Lower lobe of right lung (tissue), 2 donors: Measurements from ENCODE around the gene USPL1. TPM values are rescaled to one million over a fixed set of nuclear protein-coding genes. Genes with fewer than 3 reads are reported as not detected.
"Not testable (repeated sequence)": the region's sequence is repeated elsewhere in the genome, so short reads cannot be mapped to it uniquely, and the experiment has no call there.

ENCODE experiments used
- ATAC-seq, 2 donors: fragments of 200-7000 bp; cut with Tn5 transposase; one replicate each; pipeline ENCODE4 v1.9.1; 2020 to 2022; ENCODE audit warnings: mild to moderate bottlenecking in 2 of 2, moderate library complexity in 2 of 2
- DNase-seq: peaks from one replicate; pipeline ENCODE4 v3.0.0-alpha.2; 2020
- H3K27ac ChIP-seq: fragments of 200-600 bp; one replicate; pipeline ENCODE4 v1.8.0; 2022
- H3K27me3 ChIP-seq: fragments of 200-600 bp; one replicate; pipeline ENCODE4 v1.8.0; 2022; ENCODE audit warnings: low read depth
- H3K36me3 ChIP-seq: fragments of 200-600 bp; one replicate; pipeline ENCODE4 v1.8.0; 2022; ENCODE audit warnings: mild to moderate bottlenecking
- H3K4me1 ChIP-seq: fragments of 200-600 bp; one replicate; pipeline ENCODE4 v1.8.0; 2022
- H3K4me3 ChIP-seq: fragments of 200-600 bp; one replicate; pipeline ENCODE4 v1.8.0; 2022; ENCODE audit warnings: mild to moderate bottlenecking
- H3K9me3 ChIP-seq: fragments of 200-600 bp; one replicate; pipeline ENCODE4 v1.8.0; 2022
- CTCF ChIP-seq: fragments of 200-600 bp; IDR thresholded peaks from one replicate; pipeline ENCODE4 v1.8.0; 2022; ENCODE audit warnings: antibody characterized with exemption, mild to moderate bottlenecking
- intact Hi-C: fragments of 100-400 bp; cut with DNase I; formaldehyde crosslinking; loops from one replicate; pipeline ENCODE4 v1.11.0; 2022
- total RNA-seq: library from RNA; stranded (reverse); fragmentation: NEBNext Ultra II Directional; extraction: Animal tissue kit (Norgen Biotek cat#: 25700); gene quantifications from one replicate; pipeline ENCODE4 v1.2.1, GENCODE V29; 2021
- donor health status: DM: no; HTN: yes; CAD: no; lungs with severe emphysema.

Gene USPL1
- total RNA-seq, 1 donor from 2014 or later = 14.9 TPM

- no peaks in the 10 kb centered on the region for H3K27me3 ChIP-seq
- no peaks in the 10 kb centered on the region for H3K36me3 ChIP-seq
- intact Hi-C loops = no loop called here
- ATAC-seq = no peak
- no peaks in the 10 kb centered on the region for H3K9me3 ChIP-seq
- H3K27ac ChIP-seq = no peak overlapping the region
- TF ChIP-seq CTCF = no peak
- peaks cover 9% of the 10 kb centered on the region for H3K4me1 ChIP-seq
- DNase-seq = no peak
- H3K4me3 ChIP-seq = no peak overlapping the region
Measured at GRCh38 chr13:30587231-30587630, 30.5 kb upstream of the USPL1 start.

GRCh38 chr13:30587739-30588138, 30.0 kb upstream of the USPL1 start:
- H3K27me3 ChIP-seq = no peaks in the 10 kb centered on the region
- TF ChIP-seq CTCF = no peak
- intact Hi-C loops = no loop called here
- no peak overlapping the region for H3K4me3 ChIP-seq
- no peaks in the 10 kb centered on the region for H3K36me3 ChIP-seq
- DNase-seq (no peak), ATAC-seq (no peak)
- H3K9me3 ChIP-seq = no peaks in the 10 kb centered on the region
- peaks cover 9% of the 10 kb centered on the region for H3K4me1 ChIP-seq
- H3K27ac ChIP-seq = no peak overlapping the region

GRCh38 chr13:30593001-30593400, 24.7 kb upstream of the USPL1 start:
- DNase-seq (no peak), ATAC-seq (no peak)
- Histone ChIP-seq H3K27ac (no peak overlapping the region), H3K4me3 (no peak overlapping the region), H3K9me3 (no peaks in the 10 kb centered on the region), H3K36me3 (no peaks in the 10 kb centered on the region), H3K4me1 (no peaks in the 10 kb centered on the region), H3K27me3 (no peaks in the 10 kb centered on the region)
- TF ChIP-seq CTCF = no peak
- intact Hi-C loops = no loop called here

- H3K9me3 ChIP-seq = no peaks in the 10 kb centered on the region
- DNase-seq = peak; percentile 49
- no peak overlapping the region for H3K27ac ChIP-seq
- intact Hi-C loops = no loop called here
- H3K4me3 ChIP-seq = no peak overlapping the region
- H3K4me1 ChIP-seq = no peaks in the 10 kb centered on the region
- no peaks in the 10 kb centered on the region for H3K27me3 ChIP-seq
- TF ChIP-seq CTCF = no peak
- H3K36me3 ChIP-seq = no peaks in the 10 kb centered on the region
- peak in 1 of 2 donors; percentile 77 for ATAC-seq
Measured at GRCh38 chr13:30600496-30600895, 17.2 kb upstream of the USPL1 start.

DNA sequence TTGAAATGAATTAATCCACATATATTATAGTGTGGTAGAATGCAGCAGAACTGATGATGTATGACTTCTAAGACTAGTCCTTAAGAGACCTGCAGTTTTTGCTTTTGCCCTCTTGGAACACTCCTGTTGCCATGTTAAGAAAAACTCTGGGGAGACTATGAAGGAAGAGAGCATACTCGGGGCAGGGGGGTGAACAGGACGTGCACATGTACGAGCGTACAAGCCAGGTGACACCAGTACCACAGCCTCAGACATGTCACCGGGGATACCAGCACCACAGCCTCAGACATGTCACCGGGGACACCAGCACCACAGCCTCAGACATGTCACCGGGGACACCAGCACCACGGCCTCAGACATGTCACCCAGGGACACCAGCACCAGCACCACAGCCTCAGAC, 15.9 kb upstream of the USPL1 start:
- ATAC-seq (no peak), DNase-seq (no peak)
- intact Hi-C loops = no loop called here
- Histone ChIP-seq H3K36me3 (no peaks in the 10 kb centered on the region), H3K4me3 (no peak overlapping the region), H3K27ac (no peak overlapping the region), H3K9me3 (no peaks in the 10 kb centered on the region), H3K27me3 (no peaks in the 10 kb centered on the region), H3K4me1 (no peaks in the 10 kb centered on the region)
- no peak for TF ChIP-seq CTCF

GRCh38 chr13:30605052-30605451, 12.7 kb upstream of the USPL1 start:
- no peak for TF ChIP-seq CTCF
- DNase-seq = no peak
- no peak overlapping the region for H3K4me3 ChIP-seq
- H3K9me3 ChIP-seq = no peaks in the 10 kb centered on the region
- intact Hi-C loops = no loop called here
- no peak for ATAC-seq
- no peaks in the 10 kb centered on the region for H3K27me3 ChIP-seq
- no peak overlapping the region for H3K27ac ChIP-seq
- H3K4me1 ChIP-seq = no peaks in the 10 kb centered on the region
- no peaks in the 10 kb centered on the region for H3K36me3 ChIP-seq

DNA sequence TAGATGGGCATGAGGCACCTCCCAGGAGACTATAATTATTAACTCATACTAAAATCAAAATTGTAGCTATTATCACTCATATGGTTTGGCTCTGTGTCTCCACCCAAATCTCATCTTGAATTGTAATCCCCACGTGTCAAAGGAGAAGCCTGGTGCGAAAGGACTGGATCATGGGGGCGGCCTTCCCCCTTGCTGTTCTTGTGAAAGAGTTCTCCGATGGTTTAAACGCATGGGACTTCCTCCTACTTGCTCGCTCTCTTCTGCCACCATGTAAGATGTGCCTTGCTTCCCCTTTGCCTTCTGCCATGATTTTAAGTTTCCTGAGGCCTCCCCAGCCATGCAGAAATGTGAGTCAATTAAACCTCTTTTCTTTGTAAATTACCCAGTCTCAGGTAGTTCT, 10.5 kb upstream of the USPL1 start:
- H3K27ac ChIP-seq, H3K9me3 ChIP-seq, H3K27me3 ChIP-seq, H3K36me3 ChIP-seq, H3K4me1 ChIP-seq, intact Hi-C loops, H3K4me3 ChIP-seq: not testable (repeated sequence)
- ATAC-seq (peak; percentile 34 to 70), DNase-seq (peak; percentile 67)
